CD4-positive, CD25-positive, alpha-beta regulatory T cell (primary cell): ENCODE data around the gene ASTN2. TPM values are rescaled to one million over a fixed set of nuclear protein-coding genes. Genes with fewer than 3 reads are reported as not detected.

Experiments used
- ATAC-seq, 2 donors: fragments of 150-1000 bp; cut with Tn5 transposase; one replicate each; pipeline ENCODE4 v1.10.0; 2021; ENCODE audit warnings: low read depth in 2 of 2, moderate number of reproducible peaks in 2 of 2, moderate library complexity in 1 of 2
- DNase-seq, 3 donors: peaks; one replicate each; pipeline versions ENCODE4 v3.0.0 to v3.0.0-alpha.2; 2012 to 2022; ENCODE audit warnings: mixed read lengths in 1 of 3
- H3K27ac ChIP-seq: one replicate; pipeline ENCODE4 v1.7.0; 2013; ENCODE audit warnings: mild to moderate bottlenecking, low read length; ENCODE audit not compliant: insufficient read depth, poor library complexity, severe bottlenecking
- H3K27me3 ChIP-seq: one replicate; pipeline ENCODE4 v1.7.0; 2013; ENCODE audit warnings: low read length; ENCODE audit not compliant: control insufficient read depth, insufficient read depth
- H3K36me3 ChIP-seq: one replicate; pipeline ENCODE4 v1.7.0; 2013; ENCODE audit warnings: mild to moderate bottlenecking, low read length, moderate library complexity; ENCODE audit not compliant: control insufficient read depth, insufficient read depth
- H3K4me1 ChIP-seq: 2 replicates; pipeline ENCODE4 v1.7.0; 2013; ENCODE audit warnings: mild to moderate bottlenecking, low read length; ENCODE audit not compliant: insufficient read depth, control insufficient read depth, poor library complexity, severe bottlenecking
- H3K4me3 ChIP-seq: one replicate; pipeline ENCODE4 v1.7.0; 2013; ENCODE audit warnings: low read depth, mild to moderate bottlenecking, low read length, moderate library complexity
- H3K9me3 ChIP-seq, 2 experiments: 1 replicate in 1 of 2; 2 replicates in 1 of 2; pipeline ENCODE4 v1.7.0; 2013; ENCODE audit warnings: low read length in 2 of 2, mild to moderate bottlenecking in 1 of 2, moderate library complexity in 1 of 2; ENCODE audit not compliant: control insufficient read depth in 2 of 2
- H3K27ac Mint-ChIP-seq, 3 donors: one replicate each; pipeline ENCODE4 v1.8.0; 2020 to 2022; ENCODE audit warnings: mild to moderate bottlenecking in 3 of 3, mixed read lengths in 3 of 3, moderate library complexity in 2 of 3
- H3K27me3 Mint-ChIP-seq: one replicate; pipeline ENCODE4 v1.8.0; 2022; ENCODE audit warnings: mild to moderate bottlenecking, mixed read lengths
- H3K36me3 Mint-ChIP-seq: one replicate; pipeline ENCODE4 v1.8.0; 2020; ENCODE audit warnings: mixed read lengths
- H3K4me1 Mint-ChIP-seq, 4 donors: one replicate each; pipeline ENCODE4 v1.8.0; 2020 to 2022; ENCODE audit warnings: mixed read lengths in 4 of 4, mild to moderate bottlenecking in 1 of 4
- H3K4me3 Mint-ChIP-seq, 4 donors: one replicate each; pipeline ENCODE4 v1.8.0; 2020 to 2022; ENCODE audit warnings: mild to moderate bottlenecking in 4 of 4, mixed read lengths in 4 of 4, moderate library complexity in 3 of 4
- H3K9me3 Mint-ChIP-seq, 7 donors: one replicate each; pipeline ENCODE4 v1.8.0; 2020 to 2022; ENCODE audit warnings: mixed read lengths in 7 of 7, mild to moderate bottlenecking in 3 of 7, moderate library complexity in 2 of 7
- polyA plus RNA-seq, 4 donors: library from polyadenylated mRNA; unstranded; fragments of 300-500 nt; fragmentation: Illumina TruSeq; gene quantifications; one replicate each; pipeline ENCODE4 v1.2.3, GENCODE V29; 2021
- total RNA-seq: library from RNA; stranded (reverse); gene quantifications from one replicate; pipeline ENCODE4 v1.2.3, GENCODE V29; 2022

Gene ASTN2
- total and polyA plus RNA-seq, 5 donors from 2014 or later, result 5.0 to 9.9 (median 7.4) TPM

- Mint-ChIP-seq H3K4me1 (no peaks in the 10 kb centered on the region), H3K36me3 (no peaks in the 10 kb centered on the region), H3K27ac (no peak overlapping the region), H3K9me3 (peaks cover 0 to 5% (median 1%) of the 10 kb centered on the region in 7 donors), H3K4me3 (no peak overlapping the region), H3K27me3 (no peaks in the 10 kb centered on the region)
- Histone ChIP-seq H3K27me3 (no peaks in the 10 kb centered on the region), H3K27ac (no peak overlapping the region), H3K36me3 (no peaks in the 10 kb centered on the region), H3K9me3 (no peaks in the 10 kb centered on the region), H3K4me1 (no peaks in the 10 kb centered on the region), H3K4me3 (no peak overlapping the region)
- DNase-seq (no peak), ATAC-seq (no peak)
Measured at GRCh38 chr9:116990592-116990991, 424.3 kb downstream of the ASTN2 start.

- H3K4me1 ChIP-seq, result no peaks in the 10 kb centered on the region
- no peaks in the 10 kb centered on the region for H3K36me3 ChIP-seq
- Mint-ChIP-seq H3K27me3 (no peaks in the 10 kb centered on the region), H3K4me3 (no peak overlapping the region), H3K36me3 (no peaks in the 10 kb centered on the region), H3K9me3 (peaks cover 0 to 5% (median under 1%) of the 10 kb centered on the region in 7 donors), H3K27ac (no peak overlapping the region), H3K4me1 (no peaks in the 10 kb centered on the region)
- H3K4me3 ChIP-seq, result no peak overlapping the region
- no peak overlapping the region for H3K27ac ChIP-seq
- no peaks in the 10 kb centered on the region for H3K27me3 ChIP-seq
- no peaks in the 10 kb centered on the region for H3K9me3 ChIP-seq
- no peak for ATAC-seq
- no peak for DNase-seq
Measured at GRCh38 chr9:116987721-116988485, 427.0 kb downstream of the ASTN2 start.

- Histone ChIP-seq H3K27me3 (no peaks in the 10 kb centered on the region), H3K9me3 (no peaks in the 10 kb centered on the region), H3K4me1 (no peaks in the 10 kb centered on the region), H3K36me3 (no peaks in the 10 kb centered on the region), H3K4me3 (no peak overlapping the region), H3K27ac (no peak overlapping the region)
- DNase-seq (no peak), ATAC-seq (no peak)
- H3K9me3 Mint-ChIP-seq, result peaks cover 0 to 5% (median 0%) of the 10 kb centered on the region in 7 donors
- H3K27me3 Mint-ChIP-seq, result no peaks in the 10 kb centered on the region
- no peaks in the 10 kb centered on the region for H3K4me1 Mint-ChIP-seq
- no peak overlapping the region for H3K27ac Mint-ChIP-seq
- no peak overlapping the region for H3K4me3 Mint-ChIP-seq
- H3K36me3 Mint-ChIP-seq, result no peaks in the 10 kb centered on the region
Measured at GRCh38 chr9:116986015-116986414, 428.8 kb downstream of the ASTN2 start.

GRCh38 chr9:116985596-116985995 lies 429.3 kb downstream of the ASTN2 start:
- Mint-ChIP-seq H3K36me3 (no peaks in the 10 kb centered on the region), H3K4me1 (no peaks in the 10 kb centered on the region), H3K27me3 (no peaks in the 10 kb centered on the region), H3K4me3 (no peak overlapping the region), H3K27ac (no peak overlapping the region), H3K9me3 (peaks cover 0 to 5% (median 0%) of the 10 kb centered on the region in 7 donors)
- Histone ChIP-seq H3K4me3 (no peak overlapping the region), H3K36me3 (no peaks in the 10 kb centered on the region), H3K4me1 (no peaks in the 10 kb centered on the region), H3K9me3 (no peaks in the 10 kb centered on the region), H3K27ac (no peak overlapping the region), H3K27me3 (no peaks in the 10 kb centered on the region)
- DNase-seq (no peak), ATAC-seq (no peak)

DNA sequence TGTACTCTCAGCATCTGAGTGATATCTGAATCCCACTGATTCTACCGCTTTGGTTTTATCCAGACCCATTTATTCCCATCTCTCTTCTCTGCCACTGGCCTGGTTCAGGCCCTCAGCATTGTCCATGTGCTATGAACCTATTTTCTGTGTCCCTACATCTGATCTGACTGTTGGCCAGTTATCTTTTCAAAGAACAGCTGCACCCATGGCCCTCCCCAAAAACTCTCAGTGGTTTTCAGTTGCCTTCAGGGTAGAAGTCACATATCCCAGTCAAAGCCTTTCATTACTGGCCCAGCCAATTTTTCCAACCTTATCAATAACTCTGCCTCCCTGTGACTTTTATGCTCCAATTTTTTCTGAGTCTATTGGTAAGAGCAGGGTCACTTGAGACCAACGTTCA lies 430.7 kb downstream of the ASTN2 start:
- H3K4me3 Mint-ChIP-seq, result no peak overlapping the region
- DNase-seq (no peak), ATAC-seq (no peak)
- no peaks in the 10 kb centered on the region for H3K9me3 ChIP-seq
- peaks cover 0 to 5% (median 0%) of the 10 kb centered on the region in 7 donors for H3K9me3 Mint-ChIP-seq
- H3K36me3 Mint-ChIP-seq, result no peaks in the 10 kb centered on the region
- H3K27ac ChIP-seq, result no peak overlapping the region
- H3K36me3 ChIP-seq, result no peaks in the 10 kb centered on the region
- no peaks in the 10 kb centered on the region for H3K27me3 Mint-ChIP-seq
- H3K4me1 Mint-ChIP-seq, result no peaks in the 10 kb centered on the region
- no peak overlapping the region for H3K27ac Mint-ChIP-seq
- H3K4me3 ChIP-seq, result no peak overlapping the region
- H3K4me1 ChIP-seq, result no peaks in the 10 kb centered on the region
- no peaks in the 10 kb centered on the region for H3K27me3 ChIP-seq

GRCh38 chr9:116980582-116981120 lies 434.2 kb downstream of the ASTN2 start:
- H3K27ac Mint-ChIP-seq, result peak overlapping the region in 1 of 3 donors; percentile 32

DNA sequence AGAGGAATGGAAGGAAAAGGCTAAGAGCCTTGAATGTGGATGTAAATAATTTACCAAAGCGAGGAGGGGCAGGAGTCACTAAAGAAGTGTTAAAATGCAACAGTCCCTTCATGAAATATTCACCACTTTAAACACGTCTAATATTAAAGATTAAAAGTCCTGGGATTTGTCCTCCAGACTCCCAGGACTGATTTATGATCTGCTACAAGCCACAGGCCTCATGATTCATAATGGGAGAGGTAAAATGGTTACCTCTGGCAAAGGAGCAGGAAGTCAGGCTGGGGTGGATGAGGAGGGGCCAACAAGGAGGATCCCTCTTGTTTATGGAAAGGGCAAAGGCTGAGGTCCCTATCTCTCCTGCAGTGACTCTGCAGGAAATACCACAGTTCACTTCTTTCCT lies 435.4 kb downstream of the ASTN2 start:
- no peaks in the 10 kb centered on the region for H3K9me3 ChIP-seq
- ATAC-seq, result no peak
- DNase-seq, result no peak
- Mint-ChIP-seq H3K27me3 (peaks cover 5% of the 10 kb centered on the region), H3K4me3 (no peak overlapping the region), H3K4me1 (no peaks in the 10 kb centered on the region), H3K27ac (no peak overlapping the region), H3K36me3 (no peaks in the 10 kb centered on the region), H3K9me3 (peaks cover 0 to 3% (median 2%) of the 10 kb centered on the region in 7 donors)
- no peak overlapping the region for H3K4me3 ChIP-seq
- no peaks in the 10 kb centered on the region for H3K36me3 ChIP-seq
- no peak overlapping the region for H3K27ac ChIP-seq
- no peaks in the 10 kb centered on the region for H3K27me3 ChIP-seq
- no peaks in the 10 kb centered on the region for H3K4me1 ChIP-seq

More at GRCh38 chr9:116980582-116981120, 434.2 kb downstream of the ASTN2 start:
- H3K27ac ChIP-seq, result no peak overlapping the region
- Mint-ChIP-seq H3K27me3 (peaks cover 5% of the 10 kb centered on the region), H3K4me3 (no peak overlapping the region), H3K4me1 (no peaks in the 10 kb centered on the region), H3K9me3 (peaks cover 0 to 3% (median 2%) of the 10 kb centered on the region in 7 donors), H3K36me3 (no peaks in the 10 kb centered on the region)
- ATAC-seq (no peak), DNase-seq (no peak)
- no peaks in the 10 kb centered on the region for H3K36me3 ChIP-seq
- H3K4me3 ChIP-seq, result no peak overlapping the region
- H3K4me1 ChIP-seq, result no peaks in the 10 kb centered on the region
- H3K27me3 ChIP-seq, result no peaks in the 10 kb centered on the region
- no peaks in the 10 kb centered on the region for H3K9me3 ChIP-seq

- H3K4me1 Mint-ChIP-seq, result no peaks in the 10 kb centered on the region
- peaks cover 5% of the 10 kb centered on the region for H3K27me3 Mint-ChIP-seq
- no peak for ATAC-seq
- H3K36me3 Mint-ChIP-seq, result no peaks in the 10 kb centered on the region
- Histone ChIP-seq H3K27ac (no peak overlapping the region), H3K4me1 (no peaks in the 10 kb centered on the region), H3K9me3 (no peaks in the 10 kb centered on the region), H3K36me3 (no peaks in the 10 kb centered on the region), H3K27me3 (no peaks in the 10 kb centered on the region), H3K4me3 (no peak overlapping the region)
- H3K27ac Mint-ChIP-seq, result no peak overlapping the region
- no peak overlapping the region for H3K4me3 Mint-ChIP-seq
- H3K9me3 Mint-ChIP-seq, result peaks cover 0 to 3% (median 2%) of the 10 kb centered on the region in 7 donors
- DNase-seq, result no peak
Measured at GRCh38 chr9:116978155-116978554, 436.7 kb downstream of the ASTN2 start.
